Subcutaneous abdominal adipose tissue (tissue), 5 donors: ENCODE measurements around the gene PRLH.

Experiments
- H3K27ac ChIP-seq: one replicate; pipeline ENCODE4 v1.7.0; 2013; ENCODE audit warnings: low read depth, mild to moderate bottlenecking, inconsistent platforms, low read length, moderate library complexity
- H3K27me3 ChIP-seq, 5 donors: one replicate each; pipeline ENCODE4 v1.7.0; 2013; ENCODE audit warnings: low read length in 5 of 5, inconsistent platforms in 1 of 5; ENCODE audit not compliant: control insufficient read depth in 5 of 5, insufficient read depth in 4 of 5
- H3K36me3 ChIP-seq, 5 donors: one replicate each; pipeline ENCODE4 v1.7.0; 2013; ENCODE audit warnings: low read length in 5 of 5; ENCODE audit not compliant: control insufficient read depth in 5 of 5, insufficient read depth in 5 of 5
- H3K4me1 ChIP-seq, 5 donors: one replicate each; pipeline ENCODE4 v1.7.0; 2013; ENCODE audit warnings: low read length in 5 of 5, mild to moderate bottlenecking in 3 of 5, moderate library complexity in 1 of 5; ENCODE audit not compliant: control insufficient read depth in 5 of 5, insufficient read depth in 5 of 5
- H3K4me3 ChIP-seq, 5 donors: one replicate each; pipeline ENCODE4 v1.7.0; 2013; ENCODE audit warnings: low read length in 5 of 5, low read depth in 1 of 5
- H3K9ac ChIP-seq, 5 donors: one replicate each; pipeline ENCODE4 v1.7.0; 2013; ENCODE audit warnings: low read length in 5 of 5, mild to moderate bottlenecking in 4 of 5, moderate library complexity in 3 of 5
- H3K9me3 ChIP-seq, 5 donors: one replicate each; pipeline ENCODE4 v1.7.0; 2013; ENCODE audit warnings: low read length in 5 of 5; ENCODE audit not compliant: control insufficient read depth in 5 of 5
- donor health status: healthy.
- donor health status: healthy.
- donor health status: healthy.
- donor health status: healthy.
- donor health status: healthy.

The PRLH gene

DNA sequence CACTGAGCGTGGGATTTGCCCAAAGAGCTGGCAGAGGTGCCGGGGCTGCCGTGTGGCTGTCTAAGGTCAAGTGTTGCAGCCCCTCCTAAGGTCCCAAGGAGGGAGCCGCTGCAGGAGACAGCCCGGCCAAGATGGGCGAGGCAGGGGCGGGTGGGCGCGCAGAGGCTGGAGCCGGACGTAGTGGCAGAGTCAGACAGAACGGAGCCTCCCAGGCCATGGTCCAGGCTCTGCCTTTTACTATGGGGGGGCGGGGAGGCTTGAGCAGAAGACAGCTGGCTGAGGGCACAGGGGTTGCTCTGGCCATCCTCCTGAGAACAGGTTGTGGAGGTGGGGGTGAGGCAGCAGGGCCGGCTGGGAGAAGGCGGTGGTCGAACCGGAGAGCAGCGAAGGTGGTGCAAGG lies 27.5 kb upstream of the PRLH start:
- Histone ChIP-seq H3K4me3 (no peak overlapping the region), H3K9ac (no peak overlapping the region), H3K4me1 (peaks cover 2 to 17% (median 13%) of the 10 kb centered on the region in 5 donors), H3K27me3 (peaks cover 0 to 5% (median 0%) of the 10 kb centered on the region in 5 donors), H3K9me3 (peaks cover 0 to 9% (median 5%) of the 10 kb centered on the region in 5 donors), H3K27ac (no peak overlapping the region), H3K36me3 (no peaks in the 10 kb centered on the region)

DNA sequence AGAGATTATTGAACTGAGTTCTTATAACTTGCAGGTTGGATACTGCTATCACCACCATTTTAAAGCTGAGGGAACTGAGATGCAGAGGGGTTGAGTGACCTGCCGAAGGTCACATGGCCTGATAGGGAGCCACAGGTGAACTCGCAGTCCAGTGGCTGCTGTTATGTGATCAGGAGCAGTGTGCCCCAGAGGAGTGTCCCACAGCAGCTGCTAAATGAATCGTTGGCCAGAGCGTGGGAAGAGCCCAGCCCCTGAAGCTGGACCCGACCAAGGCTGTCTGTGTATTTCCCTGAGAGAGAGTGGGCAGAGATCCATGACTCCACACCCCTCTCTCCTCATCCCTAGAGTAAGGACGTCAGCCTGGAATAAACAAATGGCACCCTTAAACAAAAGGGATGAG lies 26.7 kb upstream of the PRLH start:
- peaks cover 0 to 5% (median 0%) of the 10 kb centered on the region in 5 donors for H3K27me3 ChIP-seq
- no peak overlapping the region for H3K9ac ChIP-seq
- no peak overlapping the region for H3K27ac ChIP-seq
- H3K4me1 ChIP-seq: peaks cover 2 to 17% (median 13%) of the 10 kb centered on the region in 5 donors
- peaks cover 0 to 9% (median 5%) of the 10 kb centered on the region in 5 donors for H3K9me3 ChIP-seq
- no peaks in the 10 kb centered on the region for H3K36me3 ChIP-seq
- no peak overlapping the region for H3K4me3 ChIP-seq

- no peak overlapping the region for H3K4me3 ChIP-seq
- H3K36me3 ChIP-seq: no peaks in the 10 kb centered on the region
- H3K4me1 ChIP-seq: peaks cover 2 to 17% (median 13%) of the 10 kb centered on the region in 5 donors
- H3K27ac ChIP-seq: no peak overlapping the region
- H3K9ac ChIP-seq: no peak overlapping the region
- peaks cover 0 to 9% (median 5%) of the 10 kb centered on the region in 5 donors for H3K9me3 ChIP-seq
- peaks cover 0 to 5% (median 1%) of the 10 kb centered on the region in 5 donors for H3K27me3 ChIP-seq
These were observed 26.1 kb upstream of the PRLH start for GRCh38 chr2:237540223-237540775.

- no peak overlapping the region for H3K4me3 ChIP-seq
- no peak overlapping the region for H3K27ac ChIP-seq
- H3K9me3 ChIP-seq: peaks cover 0 to 9% (median 5%) of the 10 kb centered on the region in 5 donors
- peaks cover 0 to 5% (median 3%) of the 10 kb centered on the region in 5 donors for H3K27me3 ChIP-seq
- no peak overlapping the region for H3K9ac ChIP-seq
- no peaks in the 10 kb centered on the region for H3K36me3 ChIP-seq
- H3K4me1 ChIP-seq: peaks cover 2 to 17% (median 13%) of the 10 kb centered on the region in 5 donors
These were observed 25.6 kb upstream of the PRLH start for GRCh38 chr2:237540823-237541222.

DNA sequence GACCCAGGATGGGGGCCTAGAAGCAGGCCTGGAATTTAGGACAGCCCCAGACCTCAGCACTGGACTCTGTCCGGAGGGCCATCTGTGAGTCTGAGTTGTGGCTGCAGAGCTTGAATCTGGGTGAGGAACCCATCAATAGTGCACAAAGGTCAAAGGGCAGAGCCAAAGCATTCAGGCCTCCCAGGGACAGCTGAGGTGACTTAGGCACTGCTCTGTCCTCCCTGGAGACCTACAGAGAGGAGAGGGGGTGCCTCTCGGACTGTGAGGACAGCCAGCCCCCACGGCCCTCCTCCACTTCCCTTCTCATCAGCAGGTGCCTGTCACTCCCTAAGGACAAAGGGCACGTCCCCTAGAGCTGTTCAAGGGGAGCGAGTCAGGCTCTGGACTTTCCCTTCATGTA lies 25.1 kb upstream of the PRLH start:
- H3K36me3 ChIP-seq: no peaks in the 10 kb centered on the region
- peaks cover 2 to 17% (median 13%) of the 10 kb centered on the region in 5 donors for H3K4me1 ChIP-seq
- H3K9me3 ChIP-seq: peaks cover 0 to 9% (median 5%) of the 10 kb centered on the region in 5 donors
- H3K4me3 ChIP-seq: no peak overlapping the region
- no peak overlapping the region for H3K27ac ChIP-seq
- peaks cover 0 to 5% (median 3%) of the 10 kb centered on the region in 5 donors for H3K27me3 ChIP-seq
- no peak overlapping the region for H3K9ac ChIP-seq

DNA sequence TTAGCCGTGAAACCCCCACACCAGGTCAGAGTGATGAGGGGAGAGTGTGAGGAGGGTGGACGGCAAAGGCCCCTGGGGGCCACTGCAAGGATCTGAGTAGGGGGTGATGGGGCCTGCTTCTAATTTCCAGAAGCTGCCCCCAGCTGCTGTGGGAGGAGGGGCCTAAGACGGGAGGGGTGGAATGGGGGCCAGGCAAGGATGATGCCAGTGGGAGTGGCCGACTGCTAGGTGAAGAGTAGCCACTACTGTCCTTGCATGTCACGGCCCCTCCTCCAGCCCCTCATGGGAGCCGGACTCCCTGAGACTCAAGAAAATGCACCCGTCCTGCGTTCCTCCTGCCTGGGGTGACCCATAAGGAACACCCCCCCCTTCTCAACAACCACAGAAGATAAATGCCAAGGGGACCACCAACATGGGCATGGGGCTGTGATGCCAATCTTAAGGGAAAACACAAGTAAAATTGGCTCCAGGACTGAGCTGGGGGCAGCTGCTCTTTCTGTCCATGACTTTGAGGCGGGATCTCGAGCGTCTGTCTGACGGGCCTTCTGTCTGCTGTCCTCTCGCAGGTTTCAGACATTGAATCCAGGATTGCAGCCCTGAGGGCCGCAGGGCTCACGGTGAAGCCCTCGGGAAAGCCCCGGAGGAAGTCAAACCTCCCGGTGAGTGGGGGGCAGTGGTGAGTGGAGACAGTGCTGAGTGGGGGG lies 24.2 kb upstream of the PRLH start:
- no peak overlapping the region for H3K27ac ChIP-seq
- no peak overlapping the region for H3K9ac ChIP-seq
- no peaks in the 10 kb centered on the region for H3K36me3 ChIP-seq
- H3K4me1 ChIP-seq: peaks cover 2 to 17% (median 13%) of the 10 kb centered on the region in 5 donors
- peaks cover 0 to 9% (median 5%) of the 10 kb centered on the region in 5 donors for H3K9me3 ChIP-seq
- peaks cover 0 to 13% (median 4%) of the 10 kb centered on the region in 5 donors for H3K27me3 ChIP-seq
- H3K4me3 ChIP-seq: no peak overlapping the region

GRCh38 chr2:237546040-237546875 lies 20.1 kb upstream of the PRLH start:
- peaks cover 0 to 9% (median 5%) of the 10 kb centered on the region in 5 donors for H3K9me3 ChIP-seq
- H3K27me3 ChIP-seq: peaks cover 0 to 8% (median 0%) of the 10 kb centered on the region in 5 donors
- H3K9ac ChIP-seq: no peak overlapping the region
- H3K4me1 ChIP-seq: peaks cover 0 to 14% (median 0%) of the 10 kb centered on the region in 5 donors
- H3K36me3 ChIP-seq: no peaks in the 10 kb centered on the region
- no peak overlapping the region for H3K27ac ChIP-seq
- H3K4me3 ChIP-seq: no peak overlapping the region

GRCh38 chr2:237546876-237547395 lies 19.4 kb upstream of the PRLH start:
- Histone ChIP-seq H3K9me3 (peaks cover 0 to 6% (median 5%) of the 10 kb centered on the region in 5 donors), H3K27me3 (peaks cover 0 to 8% (median 0%) of the 10 kb centered on the region in 5 donors), H3K36me3 (no peaks in the 10 kb centered on the region), H3K4me3 (no peak overlapping the region), H3K27ac (no peak overlapping the region), H3K9ac (no peak overlapping the region), H3K4me1 (peaks cover 0 to 12% (median 0%) of the 10 kb centered on the region in 5 donors)

DNA sequence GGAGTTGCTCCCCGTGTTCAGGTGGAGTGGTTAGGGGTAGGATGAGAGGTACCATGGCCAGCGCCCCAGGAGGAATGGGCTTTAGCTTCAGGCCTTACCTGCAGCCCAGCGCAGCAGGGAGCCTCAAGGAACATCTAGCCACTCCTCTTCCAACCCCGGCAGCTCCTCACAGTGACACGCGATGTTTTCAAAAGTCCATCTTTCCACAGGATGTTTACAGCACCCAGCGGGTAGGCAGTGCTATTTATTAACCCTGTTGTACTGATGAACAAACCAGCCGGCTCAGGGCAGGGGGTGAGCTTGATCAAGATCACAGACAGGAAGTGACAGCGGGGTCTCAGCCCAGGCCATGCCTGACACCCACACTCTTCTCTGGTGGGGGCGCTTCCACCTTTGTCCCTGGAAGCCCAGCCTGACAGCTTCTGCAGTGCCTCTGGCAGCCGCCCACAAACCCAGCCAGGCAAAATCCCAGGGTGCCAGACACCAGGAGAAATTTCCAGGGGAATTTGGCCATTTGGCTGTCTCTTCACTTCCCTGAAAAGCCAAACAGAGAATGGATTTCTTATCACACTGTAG lies 18.4 kb upstream of the PRLH start:
- peaks cover 0 to 8% (median 0%) of the 10 kb centered on the region in 5 donors for H3K27me3 ChIP-seq

More for the DNA sequence above, 18.4 kb upstream of the PRLH start:
- H3K4me1 ChIP-seq: peaks cover 0 to 12% (median 0%) of the 10 kb centered on the region in 5 donors
- H3K9me3 ChIP-seq: no peaks in the 10 kb centered on the region
- H3K9ac ChIP-seq: no peak overlapping the region
- no peak overlapping the region for H3K27ac ChIP-seq
- no peak overlapping the region for H3K4me3 ChIP-seq
- H3K36me3 ChIP-seq: no peaks in the 10 kb centered on the region
